ENCODE measurements around the gene ZNF526. TPM values are rescaled to one million over a fixed set of nuclear protein-coding genes. Genes with fewer than 3 reads are reported as not detected.

The ZNF526 gene
- polyA plus RNA-seq, 3 donors: 7.6 to 9.2 (median 9.0) TPM

DNA sequence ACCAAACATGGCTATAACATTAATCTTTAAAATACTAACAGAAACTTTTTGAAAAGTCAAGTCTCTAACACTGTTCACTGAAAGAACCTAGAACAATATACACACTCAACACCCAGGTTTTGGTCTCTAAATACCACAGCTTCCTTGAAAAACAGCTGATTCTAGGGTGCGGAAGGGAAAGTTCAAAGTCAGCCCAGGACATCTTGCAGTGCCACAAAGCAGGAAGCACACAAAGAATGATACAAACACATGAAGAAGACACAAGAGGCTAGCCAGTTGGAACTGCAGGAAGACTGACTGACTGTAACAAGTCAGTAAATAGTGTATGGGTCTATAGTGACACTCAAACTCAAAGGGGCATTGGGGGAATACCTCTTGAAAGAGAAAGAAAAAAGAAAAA, 7.2 kb upstream of the ZNF526 start:
- no peak for DNase-seq (ENCODE audit: extremely low read depth in 1 of 11, low read depth in 9 of 11, low spot score in 4 of 11)

DNA sequence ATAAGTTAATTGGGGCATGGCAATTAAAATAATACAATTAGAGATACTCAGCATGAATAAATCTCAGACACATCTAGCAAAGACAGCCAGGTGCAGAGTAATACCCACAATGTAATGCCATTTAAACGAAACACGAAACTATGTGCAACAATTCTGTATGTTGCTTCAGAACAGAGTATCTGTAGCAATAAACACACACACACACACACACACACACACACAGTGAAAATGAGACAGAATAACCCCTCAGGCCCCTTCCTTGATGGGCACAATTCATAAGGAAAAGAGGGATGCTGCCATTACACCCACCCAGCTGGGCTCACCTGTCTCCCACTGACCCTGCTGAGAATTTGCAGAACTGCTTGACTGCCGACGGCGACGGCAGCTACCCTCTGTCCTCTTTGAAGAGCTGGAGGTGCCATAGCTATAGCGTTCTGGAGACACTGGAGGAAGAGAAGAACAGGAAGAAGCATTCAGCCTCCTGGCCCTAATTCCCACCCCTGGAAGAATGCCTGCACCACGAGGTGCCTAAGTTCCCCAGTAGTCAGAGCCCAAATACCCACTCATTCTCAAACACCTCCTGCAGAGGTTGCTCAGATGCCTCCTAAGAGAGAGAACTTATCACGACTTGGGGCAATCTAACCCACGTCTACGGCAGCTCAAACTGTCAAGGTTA, 5.2 kb upstream of the ZNF526 start:
- no peak for DNase-seq (ENCODE audit: extremely low read depth in 1 of 11, low read depth in 9 of 11, low spot score in 4 of 11)

DNA sequence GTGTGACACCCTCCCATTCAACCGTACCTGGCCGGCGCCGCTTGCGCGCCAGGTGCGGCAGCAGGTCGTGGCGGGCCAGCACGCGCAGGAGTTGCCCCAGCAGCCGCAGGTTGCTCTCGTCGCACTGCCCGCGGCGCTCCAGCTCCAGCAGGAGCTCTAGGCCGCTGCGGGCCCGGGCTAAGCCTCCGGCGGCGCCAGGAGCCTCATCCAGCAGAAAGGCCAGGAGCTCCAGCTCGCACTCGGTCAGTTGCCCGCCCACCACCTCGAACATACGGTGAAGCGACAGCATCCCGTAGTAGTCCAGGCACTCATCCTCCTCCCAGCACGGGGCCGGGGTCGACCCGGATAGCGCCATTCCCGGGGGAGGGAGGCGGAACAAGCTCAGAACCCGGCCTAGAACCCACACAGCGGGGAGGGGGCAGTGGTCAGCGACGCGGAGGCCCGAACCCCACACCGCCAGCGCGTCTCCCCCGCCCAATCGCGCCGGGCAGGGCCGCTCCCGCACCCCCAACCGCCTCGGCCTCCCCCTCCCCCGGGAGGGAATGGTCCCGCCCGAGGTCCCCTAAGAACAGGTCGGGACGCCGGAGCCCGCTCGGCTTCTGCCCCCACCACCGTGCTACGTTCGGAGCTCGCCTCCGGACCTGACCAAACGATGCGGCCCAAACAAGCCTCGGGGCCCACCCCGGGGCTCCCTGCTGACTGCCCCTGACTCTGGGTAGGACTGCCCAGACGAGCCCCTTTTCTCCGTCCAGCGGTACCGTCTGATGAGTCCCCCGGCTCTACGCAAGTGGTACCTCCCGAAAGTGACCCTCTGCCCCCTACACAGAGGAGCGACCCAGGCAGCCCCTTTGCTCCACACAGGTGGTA, 3.2 kb upstream of the ZNF526 start:
- DNase-seq (ENCODE audit: extremely low read depth in 1 of 11, low read depth in 9 of 11, low spot score in 4 of 11): peak in 7 of 11 donors; percentile 24 to 48 (median 38)

DNA sequence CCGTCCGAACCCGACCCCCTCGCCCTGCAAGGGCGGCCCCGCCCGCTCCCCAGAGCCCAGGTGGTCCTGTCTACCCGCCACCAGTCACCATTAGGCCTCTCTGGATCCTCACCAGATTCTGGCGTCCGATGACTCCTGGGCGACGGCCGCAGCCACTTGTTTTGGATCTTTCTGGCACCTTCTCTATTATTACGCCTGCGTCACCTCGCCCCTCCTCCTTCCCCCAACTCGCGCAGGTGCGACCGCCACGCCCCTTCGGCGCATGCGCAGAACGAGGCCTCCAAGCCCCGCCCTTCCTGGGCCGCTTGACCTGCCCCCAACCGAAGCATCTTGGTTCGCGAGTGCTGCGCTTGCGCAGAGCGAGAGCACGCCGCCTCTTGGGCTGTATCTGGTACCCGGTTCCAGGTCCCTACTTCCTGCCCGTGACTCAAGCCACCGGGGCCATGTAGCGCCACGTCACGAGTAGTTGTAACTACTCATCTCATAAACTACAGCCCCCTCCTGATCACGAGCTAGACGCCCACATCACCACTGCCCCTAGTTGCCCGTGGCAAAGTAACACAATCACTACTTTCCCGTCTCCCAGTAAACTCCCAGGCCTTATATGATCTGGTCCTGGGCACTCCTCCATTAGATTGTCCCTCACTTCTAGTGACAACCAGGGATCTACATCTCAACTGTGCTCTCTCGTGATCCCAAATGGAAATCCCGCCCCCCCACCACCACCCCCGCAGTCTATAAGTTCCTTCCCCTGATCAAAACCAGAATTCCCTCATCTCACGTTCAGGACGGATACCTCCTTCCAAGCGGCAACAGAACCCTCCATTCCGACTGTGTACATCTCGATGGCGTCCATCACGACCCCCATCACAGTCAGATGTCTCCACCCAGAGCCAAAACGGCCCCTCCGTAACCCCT, 2.3 kb upstream of the ZNF526 start, which contains the start of gene DEDD2:
Gene DEDD2 (minus strand): TSS at position 158 of the 918 bp plus-strand sequence. CDS start 670 bp downstream, outside the sequence.
- DNase-seq (ENCODE audit: extremely low read depth in 1 of 11, low read depth in 9 of 11, low spot score in 4 of 11): peak; percentile 87 to 95 (median 91)

DNA sequence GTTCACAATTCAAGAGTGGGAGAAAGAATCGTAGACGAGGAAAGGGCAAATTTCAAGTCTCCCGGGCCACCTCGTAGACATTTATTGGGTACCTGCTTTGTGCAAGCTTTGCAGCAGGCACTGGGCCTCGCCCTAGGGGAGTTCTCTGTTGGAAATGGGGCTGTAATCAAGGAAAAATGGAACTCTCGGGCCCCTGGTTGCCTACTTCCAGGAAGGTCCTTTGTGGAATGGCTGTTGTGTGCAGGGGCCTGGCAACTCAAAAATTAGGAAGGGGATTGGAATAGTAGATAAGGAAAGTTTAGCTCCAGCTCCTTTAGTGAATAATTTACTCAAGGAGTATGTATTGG, 612 bp downstream of the ZNF526 start:
- no peak for DNase-seq (ENCODE audit: extremely low read depth in 1 of 11, low read depth in 9 of 11, low spot score in 4 of 11)

DNA sequence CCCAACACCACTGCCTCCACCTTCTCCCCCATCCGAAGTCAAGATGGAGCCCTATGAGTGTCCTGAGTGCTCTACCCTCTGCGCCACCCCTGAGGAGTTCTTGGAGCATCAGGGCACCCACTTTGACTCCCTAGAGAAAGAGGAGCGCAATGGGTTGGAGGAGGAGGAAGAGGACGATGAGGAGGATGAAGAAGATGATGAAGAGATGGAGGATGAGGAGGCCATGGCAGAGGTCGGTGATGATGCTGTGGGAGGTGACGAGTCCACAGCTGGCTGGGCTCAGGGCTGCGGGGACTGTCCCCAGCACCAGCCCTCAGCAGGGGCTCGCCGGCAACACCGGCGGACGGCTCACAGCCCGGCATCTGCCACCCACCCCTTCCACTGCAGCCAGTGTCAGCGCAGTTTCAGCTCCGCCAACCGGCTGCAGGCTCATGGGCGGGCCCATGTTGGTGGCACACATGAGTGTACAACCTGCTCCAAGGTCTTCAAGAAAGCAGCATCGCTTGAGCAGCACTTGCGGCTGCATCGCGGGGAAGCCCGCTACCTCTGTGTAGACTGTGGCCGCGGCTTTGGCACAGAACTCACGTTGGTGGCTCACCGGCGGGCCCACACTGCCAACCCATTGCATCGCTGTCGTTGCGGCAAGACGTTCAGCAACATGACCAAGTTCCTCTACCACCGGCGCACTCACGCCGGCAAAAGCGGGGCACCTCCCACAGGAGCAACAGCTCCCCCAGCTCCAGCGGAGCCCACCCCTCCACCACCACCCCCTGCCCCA, 5.0 kb downstream of the ZNF526 start:
- no peak for DNase-seq (ENCODE audit: extremely low read depth in 1 of 11, low read depth in 9 of 11, low spot score in 4 of 11)

DNA sequence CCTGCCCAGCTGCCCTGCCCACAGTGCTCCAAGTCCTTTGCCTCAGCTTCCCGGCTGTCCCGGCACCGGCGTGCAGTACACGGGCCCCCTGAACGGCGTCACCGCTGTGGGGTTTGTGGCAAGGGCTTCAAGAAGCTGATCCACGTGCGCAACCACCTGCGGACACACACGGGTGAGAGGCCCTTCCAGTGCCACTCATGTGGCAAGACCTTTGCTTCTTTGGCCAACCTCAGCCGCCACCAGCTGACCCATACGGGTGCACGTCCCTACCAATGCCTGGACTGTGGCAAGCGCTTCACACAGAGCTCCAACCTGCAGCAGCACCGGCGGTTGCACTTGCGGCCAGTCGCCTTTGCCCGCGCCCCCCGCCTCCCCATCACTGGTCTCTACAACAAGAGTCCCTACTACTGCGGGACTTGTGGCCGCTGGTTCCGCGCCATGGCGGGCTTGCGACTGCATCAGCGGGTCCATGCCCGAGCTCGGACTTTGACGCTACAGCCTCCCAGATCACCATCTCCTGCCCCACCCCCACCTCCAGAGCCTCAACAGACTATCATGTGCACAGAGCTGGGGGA, 5.7 kb downstream of the ZNF526 start:
- DNase-seq (ENCODE audit: extremely low read depth in 1 of 11, low read depth in 9 of 11, low spot score in 4 of 11): no peak

DNA sequence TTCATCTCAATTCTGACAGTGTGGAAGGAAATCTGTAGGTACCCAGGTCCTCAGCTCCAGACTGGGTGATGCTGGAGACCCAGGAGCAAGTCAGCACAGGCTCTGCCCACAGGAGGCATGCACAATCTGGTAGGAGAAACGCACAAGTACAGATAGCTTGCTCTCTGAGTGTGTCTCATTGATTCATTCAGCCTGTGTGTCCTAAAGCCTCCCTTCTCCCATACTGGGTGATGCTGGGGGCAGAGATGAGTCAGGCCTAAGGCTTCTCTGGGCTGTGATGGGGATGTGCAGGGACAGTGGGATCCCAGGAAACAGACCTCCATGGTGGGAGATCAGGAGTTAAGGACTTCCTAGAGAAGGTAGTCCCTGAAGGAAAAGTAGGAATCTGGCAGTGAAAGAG, 6.8 kb downstream of the ZNF526 start:
- no peak for DNase-seq (ENCODE audit: extremely low read depth in 1 of 11, low read depth in 9 of 11, low spot score in 4 of 11)

DNA sequence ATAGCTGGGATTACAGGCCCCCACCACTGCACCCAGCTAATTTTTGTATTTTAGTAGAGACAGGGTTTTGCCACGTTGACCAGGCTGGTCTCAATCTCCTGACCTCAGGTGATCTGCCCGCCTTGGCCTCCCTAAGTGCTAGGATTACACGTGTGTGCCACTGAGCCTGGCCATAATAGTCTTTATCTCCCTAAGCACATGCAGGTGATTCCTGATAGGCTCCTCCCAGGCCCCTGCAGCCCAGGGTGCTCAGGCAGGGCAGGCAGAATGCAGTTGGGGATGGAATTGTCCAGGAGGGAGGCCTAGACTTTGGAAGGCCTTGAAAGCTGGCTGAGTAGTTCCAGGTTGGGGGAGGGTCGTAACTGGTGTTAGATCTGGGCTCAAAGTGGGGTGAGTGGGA, 8.5 kb downstream of the ZNF526 start:
- no peak for DNase-seq (ENCODE audit: extremely low read depth in 1 of 11, low read depth in 9 of 11, low spot score in 4 of 11)

DNA sequence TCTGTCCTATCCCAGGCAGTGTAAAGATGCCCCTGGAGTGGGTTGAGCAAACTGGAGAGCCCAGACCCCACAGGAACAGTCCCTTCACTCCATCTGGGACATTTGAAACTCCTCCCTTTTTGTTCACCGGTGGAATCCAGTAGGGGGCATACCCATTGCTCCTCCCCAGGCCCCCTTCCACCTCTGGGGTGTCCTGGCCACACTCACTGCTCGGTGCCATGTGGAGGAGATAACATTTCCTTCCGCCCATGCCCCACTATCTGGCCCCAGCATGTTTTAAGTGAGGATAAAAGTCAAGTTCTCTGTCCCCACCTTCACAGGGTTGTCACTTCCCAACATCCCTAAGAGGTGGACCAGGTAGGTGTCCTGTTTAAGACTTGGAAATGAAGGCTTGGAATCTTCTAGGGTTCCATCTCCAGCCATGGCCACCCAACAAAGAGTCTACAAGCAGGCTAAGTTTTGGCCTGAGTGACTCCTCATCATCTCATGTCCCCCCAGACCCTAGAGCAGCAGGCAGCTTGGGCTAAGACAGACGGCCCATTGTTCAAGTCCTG, 9.3 kb downstream of the ZNF526 start:
- no peak for DNase-seq (ENCODE audit: extremely low read depth in 1 of 11, low read depth in 9 of 11, low spot score in 4 of 11)

DNA sequence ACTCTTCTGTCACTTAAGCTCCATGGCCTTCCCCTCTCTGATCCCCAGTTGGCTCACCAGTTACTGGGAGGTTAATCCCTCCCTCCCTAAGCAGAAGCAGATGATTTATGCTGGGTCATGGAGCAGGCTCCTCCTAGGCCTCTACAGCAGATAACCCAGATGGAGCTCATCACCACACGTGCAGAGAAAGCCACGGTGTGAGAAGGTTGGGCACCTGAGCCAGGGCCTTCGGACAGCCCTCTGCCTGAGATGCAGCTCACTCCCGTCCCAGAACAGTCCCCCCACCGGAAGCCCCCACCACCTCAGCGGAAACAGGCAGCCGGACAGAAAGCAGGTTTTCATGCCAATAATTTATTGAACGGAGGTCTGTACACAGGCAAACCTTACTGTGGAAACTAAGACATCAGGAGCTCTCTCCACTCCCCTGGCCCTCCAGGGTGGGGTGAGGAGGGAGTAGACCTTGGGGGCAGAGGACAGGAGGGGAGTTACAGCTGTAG, 9.8 kb downstream of the ZNF526 start:
- no peak for DNase-seq (ENCODE audit: extremely low read depth in 1 of 11, low read depth in 9 of 11, low spot score in 4 of 11)

DNA sequence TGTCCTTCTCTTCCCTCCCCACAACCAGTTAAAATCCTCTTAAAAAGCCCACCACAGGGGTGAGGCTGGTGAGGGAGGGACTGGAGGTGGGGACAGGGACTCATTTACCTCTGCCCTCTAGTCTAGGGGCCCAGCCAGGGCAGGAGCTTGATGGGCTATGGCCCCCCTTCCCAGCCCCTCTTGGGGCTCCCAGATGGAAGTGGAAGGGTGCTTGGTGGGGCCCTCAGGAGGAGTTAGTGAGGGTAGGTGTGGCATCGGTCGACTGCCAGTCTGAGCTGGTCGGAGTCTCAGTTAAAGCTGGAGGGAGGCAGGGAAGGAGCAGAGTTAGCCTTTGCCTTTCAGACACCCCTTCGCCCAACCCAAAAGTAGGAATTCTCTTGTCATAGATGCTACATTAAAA, 10.5 kb downstream of the ZNF526 start:
- no peak for DNase-seq (ENCODE audit: extremely low read depth in 1 of 11, low read depth in 9 of 11, low spot score in 4 of 11)

DNA sequence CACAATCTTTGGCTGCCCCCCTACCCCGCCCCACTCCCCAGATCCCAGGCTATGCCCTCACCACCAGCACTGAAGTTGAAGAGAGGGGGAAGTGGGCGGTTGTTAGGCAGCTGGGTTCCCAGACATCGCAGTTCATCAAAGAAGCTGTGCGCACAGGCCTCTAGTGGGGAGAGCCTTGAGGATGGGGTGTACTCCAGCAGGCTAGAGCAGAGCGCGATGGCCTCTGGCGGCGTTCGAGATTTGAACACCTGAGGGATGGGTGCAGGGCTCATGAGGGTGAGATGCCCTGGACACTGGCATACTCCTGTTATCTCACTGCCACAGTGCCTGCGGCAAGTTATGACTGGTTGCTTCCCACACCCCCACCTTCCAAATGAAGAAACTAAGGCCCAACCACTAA, 12.3 kb downstream of the ZNF526 start:
- no peak for DNase-seq (ENCODE audit: extremely low read depth in 1 of 11, low read depth in 9 of 11, low spot score in 4 of 11)

DNA sequence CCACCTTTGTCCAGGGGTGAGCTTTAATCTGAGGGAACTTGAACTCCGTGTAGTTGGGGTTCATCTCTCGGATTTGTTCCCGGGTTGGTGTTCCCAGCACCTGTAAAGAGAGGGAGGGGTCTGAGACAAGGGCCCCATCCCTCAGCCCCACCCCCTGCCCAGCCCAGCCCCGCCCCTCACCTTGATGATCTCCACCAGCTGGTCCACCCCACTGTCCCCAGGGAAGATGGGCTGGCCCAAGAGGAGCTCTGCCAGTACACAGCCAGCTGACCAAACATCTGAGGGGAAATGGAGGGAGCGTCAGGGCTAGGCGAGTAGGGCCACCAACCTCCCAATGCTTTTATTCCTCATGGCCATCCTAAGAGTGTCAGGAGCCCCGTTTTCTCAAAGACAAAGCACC, 13.0 kb downstream of the ZNF526 start:
- DNase-seq (ENCODE audit: extremely low read depth in 1 of 11, low read depth in 9 of 11, low spot score in 4 of 11): no peak

DNA sequence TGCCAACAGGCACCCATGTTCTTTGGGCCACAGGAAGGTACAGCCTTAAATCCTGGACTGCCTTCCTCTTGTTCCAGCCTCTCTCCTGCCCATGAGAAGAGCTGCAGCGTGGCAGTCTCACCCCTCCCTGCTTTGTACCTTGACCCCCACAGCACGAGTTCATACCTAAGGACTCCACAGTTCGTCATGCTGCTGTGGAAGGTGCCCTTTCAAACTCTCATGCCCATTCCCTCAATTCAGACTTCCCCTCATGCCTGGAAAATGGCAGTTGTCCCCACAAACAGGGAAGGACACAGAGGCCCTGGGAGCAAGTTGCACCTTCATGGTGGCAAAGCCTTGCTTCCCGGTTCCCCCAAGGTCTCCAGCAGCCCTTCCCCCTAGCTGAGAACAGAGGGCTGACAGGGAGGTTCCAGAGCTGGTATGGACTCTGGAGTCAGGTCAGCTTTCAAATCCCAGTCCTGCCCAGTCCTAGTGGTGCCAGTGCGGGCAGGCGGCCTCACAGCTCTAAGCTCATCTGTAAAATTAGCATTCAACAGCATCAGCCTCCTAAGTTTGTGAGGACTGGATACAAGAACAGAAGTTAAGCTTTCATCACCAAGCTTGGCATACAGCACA, 13.7 kb downstream of the ZNF526 start:
- no peak for DNase-seq (ENCODE audit: extremely low read depth in 1 of 11, low read depth in 9 of 11, low spot score in 4 of 11)

DNA sequence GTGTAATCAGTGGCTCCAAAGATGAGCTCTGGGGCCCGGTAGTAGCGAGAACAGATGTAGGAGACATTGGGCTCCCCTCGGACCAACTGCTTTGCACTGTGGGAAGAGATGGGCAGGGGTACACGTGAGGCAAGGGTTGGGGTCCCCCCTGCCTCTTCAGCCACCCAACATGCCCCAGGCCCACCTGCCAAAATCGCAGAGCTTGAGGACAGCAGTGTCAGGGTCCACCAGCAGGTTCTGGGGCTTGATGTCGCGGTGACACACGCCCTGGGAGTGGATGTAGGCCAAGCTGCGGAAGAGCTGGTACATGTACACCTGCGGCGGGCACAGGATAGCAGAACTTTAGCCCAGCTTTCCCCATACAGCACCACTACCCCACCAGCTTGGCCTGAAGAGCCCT, 14.3 kb downstream of the ZNF526 start:
- DNase-seq (ENCODE audit: extremely low read depth in 1 of 11, low read depth in 9 of 11, low spot score in 4 of 11): no peak

DNA sequence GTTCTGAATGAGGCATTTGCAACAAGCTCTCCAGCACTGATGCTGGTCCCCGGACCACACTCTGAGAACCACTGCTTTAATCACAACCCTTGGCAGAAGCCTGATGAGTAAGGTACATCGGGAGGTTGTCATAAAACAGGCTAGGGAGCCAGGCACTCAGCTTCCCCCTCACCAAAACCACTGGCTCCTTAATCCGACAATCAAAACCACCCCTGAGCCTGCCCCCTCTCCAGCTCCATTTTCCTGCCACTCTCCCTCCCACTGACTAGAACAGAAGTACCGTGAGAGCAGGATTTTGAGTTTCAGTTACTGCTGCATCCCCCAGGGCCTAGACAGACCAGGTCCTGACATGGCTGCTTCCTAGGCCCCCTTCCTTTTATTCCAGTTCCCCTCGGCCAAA, 15.1 kb downstream of the ZNF526 start:
- no peak for DNase-seq (ENCODE audit: extremely low read depth in 1 of 11, low read depth in 9 of 11, low spot score in 4 of 11)

Data from renal cortex interstitium (tissue), 11 donors.